ENCODE measurements around the gene BAIAP2.

BAIAP2 gene

DNA sequence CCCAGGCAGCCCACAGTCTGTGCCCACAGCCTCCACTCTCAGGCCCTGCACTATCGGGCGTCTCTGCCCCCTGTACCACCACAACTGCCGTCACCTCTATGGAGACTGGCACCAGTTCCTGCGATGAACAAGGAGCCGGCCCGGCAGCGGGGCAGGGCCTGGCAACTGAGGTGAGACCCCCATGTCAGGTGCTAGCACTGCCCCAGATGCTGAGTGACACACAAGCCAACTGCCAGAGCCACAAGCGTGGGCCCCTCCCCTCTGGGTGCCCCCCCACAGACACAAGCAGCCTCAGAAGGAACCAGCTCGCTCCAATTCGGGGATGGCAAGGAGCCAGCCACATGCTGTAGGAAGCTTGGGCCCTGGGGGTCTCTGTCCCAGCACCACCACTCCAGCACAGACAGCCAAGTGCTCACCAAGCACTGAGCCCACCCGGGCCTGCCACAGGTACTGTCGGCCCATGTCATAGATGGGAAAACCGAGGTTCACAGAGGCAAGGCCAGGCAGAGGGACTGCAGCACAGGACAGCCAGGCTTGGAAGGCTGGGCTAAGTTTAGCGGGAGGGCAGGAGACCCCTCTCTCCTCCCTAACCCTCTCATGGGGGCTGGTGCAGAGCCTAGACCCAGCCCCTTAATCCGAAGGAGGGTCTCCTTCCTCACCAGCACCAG is 128.9 kb downstream of the BAIAP2 start:
- DNase-seq: no peak

DNA sequence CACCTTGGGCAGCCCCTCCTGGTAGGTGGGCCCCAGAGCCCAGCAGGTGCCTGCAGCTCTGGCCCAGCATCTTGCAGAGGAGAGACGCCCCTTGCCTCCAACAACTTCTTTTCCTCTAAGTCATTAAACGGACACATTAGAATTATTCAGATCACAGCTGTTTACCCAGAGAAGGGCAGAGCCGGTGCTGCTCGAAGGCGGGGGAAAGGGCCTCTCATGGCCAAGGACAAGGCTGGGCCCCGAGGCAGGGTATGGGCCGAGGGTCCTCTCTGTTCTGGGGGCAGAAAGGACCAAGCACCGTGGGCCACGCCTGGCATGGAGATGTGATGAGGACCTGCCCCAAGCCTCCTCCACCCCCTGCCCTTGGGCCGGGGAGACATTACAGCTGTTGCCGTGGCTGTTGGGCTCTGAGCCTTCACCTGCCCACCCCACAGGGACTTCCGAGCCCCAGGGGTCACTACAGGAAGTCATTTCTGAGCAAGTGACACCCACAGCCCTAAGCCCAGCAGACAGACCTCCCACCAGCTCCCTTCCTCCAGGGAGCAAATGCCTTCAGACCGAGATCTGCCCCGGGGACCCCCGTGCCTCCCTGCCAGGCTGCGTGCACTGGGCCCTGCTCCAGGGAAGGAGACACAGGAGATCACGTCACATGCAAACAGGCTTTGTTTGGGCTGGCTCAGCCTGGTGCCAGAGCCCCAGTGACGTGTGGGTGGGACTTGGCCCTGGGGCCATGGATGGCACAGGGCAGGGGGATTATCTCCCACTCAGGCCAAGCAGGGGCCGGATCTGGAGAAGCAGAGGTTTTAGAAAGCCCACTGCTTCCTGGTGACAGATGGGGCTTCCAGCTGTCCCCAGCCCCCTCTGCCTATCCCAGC is 129.7 kb downstream of the BAIAP2 start:
- DNase-seq: no peak

DNA sequence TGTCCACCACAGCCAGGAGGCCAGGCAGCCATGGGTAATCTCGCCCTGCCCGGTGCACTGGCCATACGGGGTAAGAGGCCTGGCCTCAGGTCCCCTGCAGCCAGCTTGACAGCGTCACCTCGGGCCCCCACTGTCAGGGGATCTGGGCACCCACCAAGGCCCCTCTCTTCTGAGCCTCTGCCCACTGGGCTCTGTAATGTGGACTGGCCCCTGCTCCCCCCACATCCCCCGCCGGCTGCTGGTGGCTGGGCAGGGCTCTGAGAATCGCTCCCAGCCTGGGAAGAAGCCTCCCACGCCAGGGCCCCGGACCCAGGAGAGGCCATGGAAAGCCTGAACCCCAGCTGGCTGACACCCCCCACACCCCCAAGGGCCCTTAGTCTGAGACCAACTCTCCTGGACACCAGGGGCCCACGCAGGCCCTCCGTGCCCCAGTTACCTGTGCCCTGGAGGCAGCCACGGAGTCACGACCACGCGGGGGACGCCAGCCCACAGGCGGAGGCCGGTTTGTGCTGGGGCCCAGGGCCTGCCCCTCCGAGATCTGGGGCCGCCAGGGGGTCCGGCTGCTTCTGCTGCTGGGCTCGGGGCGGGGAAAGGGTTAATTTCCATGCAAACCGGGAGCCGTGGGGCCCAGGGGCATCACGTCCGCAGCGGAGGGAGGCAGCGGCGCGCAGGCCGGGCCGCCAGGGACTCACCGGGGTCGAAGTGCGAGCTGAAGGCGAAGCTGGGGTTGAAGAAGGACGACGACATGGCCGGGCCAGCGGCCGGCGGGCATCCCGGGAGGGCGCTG is 130.5 kb downstream of the BAIAP2 start, which contains the start of gene PVALEF:
PVALEF (plus strand) TSS at position 262 of the 787 bp plus-strand sequence. CDS start 15,720 bp downstream, outside the sequence.
- no peak for DNase-seq

DNA sequence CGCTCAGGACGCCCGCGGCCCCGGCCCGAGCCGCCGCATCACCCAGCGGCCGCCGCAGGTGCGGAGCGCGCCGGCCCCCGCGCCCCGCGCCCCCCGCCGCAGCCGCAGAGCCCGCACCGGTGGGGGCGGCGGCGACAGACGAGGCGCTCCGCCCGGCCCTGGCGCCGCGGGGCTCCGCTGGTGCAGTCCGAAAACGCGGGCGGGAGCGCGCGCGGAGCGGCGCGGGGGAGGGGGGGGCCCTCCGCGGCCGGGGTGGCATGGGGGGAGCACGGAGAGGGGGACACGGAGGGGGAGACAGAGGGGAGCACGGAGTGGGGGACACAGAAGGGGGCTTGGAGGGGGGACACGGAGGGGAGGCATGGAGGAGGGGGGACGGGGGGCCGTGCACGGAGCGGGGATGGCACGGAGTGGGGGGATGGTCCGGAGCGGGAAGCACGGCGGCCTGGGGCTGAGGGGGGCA is 131.1 kb downstream of the BAIAP2 start, which contains the start of gene AATK:
AATK (minus strand) TSS at position 189 of the 460 bp plus-strand sequence. CDS start 229 bp downstream, outside the sequence.
- no peak for DNase-seq
